GM19328 (cell line): ENCODE results near the gene THAP2.
"Not testable (repeated sequence)": the region's sequence is repeated elsewhere in the genome, so short reads cannot be mapped to it uniquely, and the experiment has no call there.

Source experiments
- ATAC-seq: cut with Tn5 transposase; IDR thresholded peaks from one replicate; pipeline ENCODE4 v1.9.1; 2021; ENCODE audit warnings: mild to moderate bottlenecking, moderate library complexity; ENCODE audit not compliant: unreplicated experiment

Gene THAP2

DNA sequence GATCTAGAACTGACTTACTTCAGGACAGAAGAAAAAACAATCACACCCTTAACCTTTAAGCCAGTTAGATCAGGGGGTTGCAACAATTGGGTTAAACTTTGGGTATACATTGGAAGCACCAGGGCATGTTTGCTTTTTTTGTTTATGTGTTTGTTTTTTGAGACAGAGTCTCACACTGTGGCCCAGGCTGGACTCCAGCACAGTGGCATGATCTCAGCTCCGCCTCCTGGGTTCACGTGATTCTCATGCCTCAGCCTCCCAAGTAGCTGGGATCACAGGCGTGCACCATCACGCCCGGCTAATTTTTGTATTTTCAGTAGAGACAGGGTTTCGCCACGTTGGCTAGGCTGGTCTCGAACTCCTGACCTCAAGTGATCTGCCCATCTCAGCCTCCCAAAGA, 38.1 kb downstream of the THAP2 start:
- not testable (repeated sequence) for ATAC-seq

DNA sequence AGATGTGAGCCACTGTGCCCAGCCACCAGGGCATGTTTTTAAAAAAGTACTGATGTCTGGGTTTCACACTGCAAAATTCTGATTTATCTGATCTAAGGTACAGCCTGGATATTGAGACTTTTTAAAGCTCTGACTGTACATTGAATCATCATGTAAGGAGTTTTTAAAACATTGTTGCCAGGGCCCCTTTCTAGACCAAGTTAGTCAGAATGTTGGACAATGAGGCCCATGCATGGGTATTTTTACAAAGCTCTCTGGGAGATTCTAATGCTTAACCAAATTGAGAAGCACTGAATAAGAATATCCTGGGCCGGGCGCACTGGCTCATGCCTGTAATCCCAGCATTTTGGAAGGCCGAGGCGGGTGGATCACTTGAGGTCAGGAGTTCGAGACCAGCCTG, 38.5 kb downstream of the THAP2 start:
- ATAC-seq: no peak

DNA sequence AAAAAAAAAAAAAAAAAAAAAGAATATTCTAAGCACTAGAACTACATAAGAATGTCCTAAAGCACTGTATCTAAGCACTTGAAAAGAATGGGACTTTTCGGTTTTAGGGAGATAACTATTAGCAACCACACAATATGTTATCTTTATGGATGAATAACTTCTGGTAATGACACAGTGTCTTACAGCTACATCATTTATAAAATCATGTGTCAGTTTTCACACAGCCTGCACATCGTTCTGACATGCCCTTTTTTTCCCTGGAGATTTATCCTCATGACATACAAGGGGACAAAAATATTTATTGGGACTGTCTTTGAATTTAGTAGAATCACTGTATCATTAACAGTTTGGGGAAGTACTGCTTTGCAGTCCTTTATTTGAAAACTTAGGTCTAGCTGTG, 39.1 kb downstream of the THAP2 start:
- ATAC-seq: no peak

DNA sequence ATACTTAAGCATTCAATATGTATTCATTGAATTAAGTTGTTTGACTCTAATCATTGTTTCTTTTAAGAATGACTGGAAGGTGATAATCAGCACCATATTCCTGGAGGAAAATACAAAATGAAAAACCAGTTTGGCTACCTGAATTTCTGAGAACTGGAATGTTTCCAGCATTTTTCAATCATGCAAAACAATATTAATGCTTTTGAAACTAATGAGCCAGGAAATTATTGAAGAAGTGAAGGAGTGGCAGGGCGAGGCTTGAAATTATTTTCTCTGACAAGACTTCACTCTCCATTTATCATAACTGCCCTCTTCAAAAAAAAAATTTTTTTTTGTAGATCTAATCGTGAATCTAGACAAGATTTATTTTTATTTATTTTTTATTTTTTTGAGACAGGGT, 40.8 kb downstream of the THAP2 start:
- ATAC-seq: no peak

DNA sequence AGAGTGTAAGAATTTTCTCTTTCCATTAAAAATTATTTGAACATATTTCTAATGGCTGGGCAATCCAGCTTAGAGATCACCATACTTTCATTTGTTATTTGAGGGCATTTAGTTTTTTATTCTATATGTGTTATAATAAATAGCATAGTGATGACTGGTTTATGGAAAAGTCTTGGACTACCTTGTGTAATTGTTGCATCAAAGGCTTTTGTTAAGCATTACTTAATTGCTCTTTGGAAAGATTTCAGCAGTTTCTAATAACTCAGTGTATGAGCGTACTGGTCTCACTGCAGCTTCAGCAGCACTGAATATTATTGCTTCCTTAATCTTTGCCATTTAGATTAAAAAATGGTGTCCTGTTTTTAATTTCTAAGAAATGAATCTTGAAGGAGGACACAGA, 44.6 kb downstream of the THAP2 start:
- ATAC-seq: no peak

DNA sequence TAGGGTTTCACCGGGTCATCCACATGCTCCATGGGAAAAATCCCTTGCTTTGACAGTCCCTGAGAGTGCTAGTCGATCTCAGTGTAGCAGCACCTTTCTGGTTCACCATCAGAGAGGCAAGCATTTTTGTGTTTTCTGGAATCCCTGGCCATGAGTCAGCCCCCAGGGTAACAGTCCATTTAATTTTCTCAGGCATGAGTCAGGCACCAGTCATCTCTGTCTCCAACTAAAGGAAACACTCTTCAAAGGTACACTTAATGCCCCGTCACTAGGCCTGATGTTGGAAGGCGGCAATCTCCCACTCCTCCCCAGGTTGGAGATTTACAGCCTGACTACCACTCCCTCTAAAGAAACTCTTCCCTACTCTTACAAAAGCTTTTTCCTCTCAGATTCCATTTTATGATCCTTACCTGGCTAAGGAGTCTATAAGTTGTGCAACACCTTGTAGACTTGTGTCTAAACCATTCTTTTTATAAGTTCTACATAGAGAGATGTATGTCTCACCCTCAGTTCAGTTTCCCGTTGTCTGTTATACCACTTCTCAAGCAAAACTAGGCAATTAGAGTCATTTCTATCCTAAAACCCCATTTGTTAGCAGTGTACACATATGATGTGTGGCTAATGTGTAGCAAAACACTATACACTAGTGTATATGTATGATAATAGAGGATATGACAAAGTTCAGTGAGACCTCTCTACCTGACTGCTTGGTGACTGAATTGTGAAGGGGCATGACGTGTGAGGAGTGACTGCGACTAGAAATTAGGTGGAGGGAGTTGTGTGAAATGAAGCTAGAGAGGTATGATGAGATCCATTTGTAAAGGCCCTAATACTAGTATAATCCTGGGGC, 46.4 kb downstream of the THAP2 start:
- no peak for ATAC-seq

DNA sequence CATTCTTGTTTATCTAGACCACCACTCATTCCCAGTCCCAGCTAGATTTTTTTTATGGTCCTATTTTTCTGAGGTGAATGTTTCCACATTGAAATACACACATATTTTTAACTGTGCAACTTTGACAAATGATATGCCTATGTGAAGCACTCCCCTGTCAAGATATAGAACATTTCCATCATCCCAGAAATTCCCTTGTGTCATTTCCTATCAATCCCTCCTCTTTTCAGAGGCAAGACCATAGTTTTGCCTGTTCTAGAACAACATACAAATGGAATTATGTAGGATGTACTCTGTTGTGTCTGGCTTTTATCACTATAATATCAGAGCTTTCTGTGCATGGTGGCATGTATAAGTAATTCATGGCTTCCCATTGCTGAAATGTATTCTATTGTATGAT, 54.5 kb downstream of the THAP2 start:
- no peak for ATAC-seq

DNA sequence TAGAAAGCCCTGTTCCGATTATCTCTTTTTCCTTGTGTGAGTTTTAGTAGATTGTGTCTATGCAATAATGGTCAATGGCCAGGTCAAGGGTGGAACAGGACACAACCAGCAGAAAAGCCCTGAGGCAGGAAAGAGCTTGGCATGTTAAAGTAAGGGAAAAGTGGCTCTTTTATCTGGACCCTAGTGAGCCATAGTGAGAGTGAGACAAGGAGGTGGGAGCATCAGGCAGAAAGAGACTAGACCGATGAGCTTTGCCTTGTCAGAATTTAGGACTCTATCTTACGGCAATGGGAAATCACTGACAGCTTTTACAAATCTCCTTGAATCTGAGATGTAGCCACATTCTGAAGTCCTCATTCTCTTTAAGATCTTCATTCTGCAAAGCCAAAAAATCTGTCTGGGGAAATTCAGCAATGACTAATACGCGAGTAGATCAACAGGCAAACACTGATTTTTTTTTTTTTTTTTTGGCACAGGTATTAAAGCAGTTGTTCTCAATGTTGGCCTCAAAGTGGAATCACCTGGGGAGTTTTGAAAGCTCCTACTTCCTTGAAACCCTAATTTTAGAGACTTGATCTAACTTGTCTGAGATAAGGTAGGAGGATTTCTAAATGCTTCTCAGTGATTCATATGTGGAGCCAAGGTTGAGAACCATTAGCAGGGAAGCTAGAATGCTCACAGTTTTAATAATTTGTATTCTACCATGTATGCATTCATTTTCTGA, 55.7 kb downstream of the THAP2 start:
- no peak for ATAC-seq

DNA sequence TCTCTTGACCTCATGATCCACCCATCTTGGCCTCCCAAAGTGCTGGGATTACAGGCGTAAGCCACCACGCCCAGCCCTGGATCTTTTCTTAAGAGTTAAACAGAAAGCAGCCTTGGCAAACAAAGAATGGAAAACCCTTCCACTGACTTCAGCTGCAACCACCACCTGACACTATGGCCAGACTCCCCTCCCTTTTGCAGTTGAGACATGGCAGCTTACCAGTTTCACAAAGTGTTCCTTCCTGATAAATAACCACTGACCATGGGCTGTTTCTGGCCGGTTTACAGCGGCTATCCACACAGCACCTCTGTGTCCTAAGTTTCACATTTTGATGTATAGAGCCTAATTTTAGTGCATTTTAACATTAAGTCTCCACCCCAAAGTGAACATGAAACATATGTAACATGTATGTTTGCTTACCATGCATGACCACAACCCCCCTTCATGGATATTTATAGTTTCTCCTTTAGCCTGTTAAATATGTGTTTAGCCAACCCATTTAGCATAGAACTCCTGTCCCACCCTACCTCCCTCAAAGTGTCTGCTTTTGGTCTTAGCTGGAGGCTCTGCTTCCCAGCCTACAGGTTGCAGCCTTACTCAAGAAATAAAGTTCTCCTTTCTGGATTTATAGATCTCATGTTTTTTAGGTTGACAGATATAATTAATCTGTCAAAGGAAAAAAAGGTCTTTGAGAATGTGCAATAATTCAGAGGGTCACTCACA, 57.8 kb downstream of the THAP2 start:
- no peak for ATAC-seq

DNA sequence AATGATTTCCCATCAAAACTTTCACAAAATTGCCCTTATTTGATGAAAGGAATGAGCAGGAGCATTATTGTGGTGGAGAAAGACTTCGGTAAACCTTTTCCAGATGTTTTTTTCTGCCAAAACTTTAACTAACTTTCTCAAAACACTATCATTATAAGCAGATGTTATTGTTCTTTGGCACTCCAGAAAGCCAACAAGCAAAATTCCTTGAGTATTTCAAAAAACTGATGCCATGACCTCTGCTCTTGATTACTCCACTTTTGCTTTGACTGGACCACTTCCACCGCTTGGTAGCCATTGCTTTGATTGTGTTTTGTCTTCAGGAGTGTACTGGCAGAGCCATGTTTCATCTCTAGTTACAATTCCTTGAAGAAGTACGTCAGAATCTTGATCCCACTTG, 60.9 kb downstream of the THAP2 start:
- no peak for ATAC-seq

DNA sequence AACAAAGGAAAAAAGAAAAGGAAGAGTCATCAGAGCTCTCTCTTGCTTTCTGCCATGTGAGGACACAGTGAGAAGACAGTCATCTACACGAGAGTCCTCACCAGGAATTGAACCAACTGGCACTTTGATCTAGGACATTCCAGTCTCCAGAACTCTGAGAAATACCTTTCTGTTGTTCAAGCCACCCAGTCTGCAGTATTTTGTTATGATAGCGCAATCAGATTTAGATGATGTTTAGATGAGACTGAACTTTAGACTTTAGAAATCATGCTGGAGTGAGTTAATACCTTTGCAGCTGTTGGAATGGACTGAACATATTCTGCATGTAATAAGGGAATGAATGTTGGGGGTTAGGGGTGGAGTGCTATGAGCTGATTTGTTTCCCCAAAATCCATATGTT, 62.4 kb downstream of the THAP2 start:
- ATAC-seq: no peak

DNA sequence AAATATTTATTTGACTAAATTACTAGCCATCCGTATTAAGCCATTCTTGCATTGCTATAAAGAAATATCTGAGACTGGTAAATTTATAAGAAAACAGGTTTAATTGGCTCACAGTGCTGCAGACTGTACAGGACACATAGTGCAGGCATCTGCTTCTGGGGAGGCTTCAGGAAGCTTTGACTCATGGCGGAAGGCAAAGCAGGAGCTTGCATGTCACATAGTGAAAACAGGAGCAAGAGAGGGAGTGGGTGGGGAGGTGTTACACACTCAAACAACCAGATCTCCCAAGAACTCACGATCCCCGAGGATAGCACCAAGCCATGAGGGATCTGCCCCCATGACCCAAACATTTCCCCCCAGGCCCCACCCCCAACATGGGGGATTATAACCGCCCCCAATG, 63.9 kb downstream of the THAP2 start:
- no peak for ATAC-seq
